Peyer's patch (tissue), 4 donors: ENCODE results near the gene CDC14A.

Source experiments
- POLR2A ChIP-seq, 2 donors: fragments of 450-650 bp; IDR thresholded peaks; one replicate each; pipeline ENCODE4 v1.5.1; 2017; ENCODE audit warnings: antibody characterized with exemption in 2 of 2, mild to moderate bottlenecking in 2 of 2, moderate library complexity in 2 of 2
- TF ChIP-seq, protein P1 (sequence below), 6 experiments: fragments of 450-650 bp in 4 of 6; fragments of 200-600 bp in 2 of 6; sonication (generic) in 1 of 6; IDR thresholded peaks; one replicate each; pipeline ENCODE4 v1.5.1; 2017 to 2019; ENCODE audit warnings: antibody characterized with exemption in 6 of 6, mild to moderate bottlenecking in 3 of 6, moderate library complexity in 1 of 6

DNA sequence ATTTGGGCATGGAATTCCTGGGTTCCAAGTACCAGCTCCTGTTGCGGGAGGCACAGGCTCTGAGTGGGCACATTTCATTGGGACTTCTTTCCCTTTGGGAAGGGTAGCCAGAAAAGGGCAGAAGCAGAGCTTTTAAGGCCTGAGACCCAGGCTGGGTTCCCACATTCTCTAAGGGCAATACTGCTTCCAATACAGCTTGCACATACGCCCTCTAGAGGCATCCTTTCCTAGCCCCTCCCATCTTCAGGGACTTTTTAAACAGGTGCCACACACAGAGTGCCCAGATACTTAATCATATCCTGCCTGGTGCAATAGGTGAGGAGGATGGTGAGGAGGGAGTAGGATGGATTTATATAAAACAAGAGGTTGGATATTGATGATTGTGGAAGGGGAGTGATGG lies 191.3 kb downstream of the CDC14A start:
- TF ChIP-seq, protein P1, sequence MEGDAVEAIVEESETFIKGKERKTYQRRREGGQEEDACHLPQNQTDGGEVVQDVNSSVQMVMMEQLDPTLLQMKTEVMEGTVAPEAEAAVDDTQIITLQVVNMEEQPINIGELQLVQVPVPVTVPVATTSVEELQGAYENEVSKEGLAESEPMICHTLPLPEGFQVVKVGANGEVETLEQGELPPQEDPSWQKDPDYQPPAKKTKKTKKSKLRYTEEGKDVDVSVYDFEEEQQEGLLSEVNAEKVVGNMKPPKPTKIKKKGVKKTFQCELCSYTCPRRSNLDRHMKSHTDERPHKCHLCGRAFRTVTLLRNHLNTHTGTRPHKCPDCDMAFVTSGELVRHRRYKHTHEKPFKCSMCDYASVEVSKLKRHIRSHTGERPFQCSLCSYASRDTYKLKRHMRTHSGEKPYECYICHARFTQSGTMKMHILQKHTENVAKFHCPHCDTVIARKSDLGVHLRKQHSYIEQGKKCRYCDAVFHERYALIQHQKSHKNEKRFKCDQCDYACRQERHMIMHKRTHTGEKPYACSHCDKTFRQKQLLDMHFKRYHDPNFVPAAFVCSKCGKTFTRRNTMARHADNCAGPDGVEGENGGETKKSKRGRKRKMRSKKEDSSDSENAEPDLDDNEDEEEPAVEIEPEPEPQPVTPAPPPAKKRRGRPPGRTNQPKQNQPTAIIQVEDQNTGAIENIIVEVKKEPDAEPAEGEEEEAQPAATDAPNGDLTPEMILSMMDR (IDR thresholded peaks at IDR 0.05), result peak in 3 of 6 experiments; percentile 9 to 31 (median 19)
- TF ChIP-seq POLR2A (IDR thresholded peaks at IDR 0.05), result no peak
